Endodermal cell (in vitro differentiated cells): Measurements from ENCODE around the gene CSTPP1. TPM values are rescaled to one million over a fixed set of nuclear protein-coding genes. Genes with fewer than 3 reads are reported as not detected.
"Not testable (repeated sequence)": the region's sequence is repeated elsewhere in the genome, so short reads cannot be mapped to it uniquely, and the experiment has no call there.

Source experiments
- DNase-seq: peaks from one replicate; pipeline ENCODE4 v3.0.0-alpha.2; 2017
- H3K27ac ChIP-seq: 2 replicates; pipeline ENCODE4 v1.5.1; 2013; ENCODE audit warnings: mild to moderate bottlenecking, low read depth, low read length, moderate library complexity
- H3K27me3 ChIP-seq: 2 replicates; pipeline ENCODE4 v1.6.1; 2013; ENCODE audit warnings: mild to moderate bottlenecking, low read length, moderate library complexity; ENCODE audit not compliant: insufficient read depth, control insufficient read depth, poor library complexity, severe bottlenecking
- H3K36me3 ChIP-seq: 2 replicates; pipeline ENCODE4 v1.7.0; 2013; ENCODE audit warnings: mild to moderate bottlenecking, low read length, moderate library complexity; ENCODE audit not compliant: control insufficient read depth, insufficient read depth
- H3K4me1 ChIP-seq: one replicate; pipeline ENCODE4 v1.7.0; 2013; ENCODE audit warnings: low read length; ENCODE audit not compliant: control insufficient read depth, insufficient read depth
- H3K4me3 ChIP-seq: 2 replicates; pipeline ENCODE4 v1.5.1; 2013; ENCODE audit warnings: mild to moderate bottlenecking, low read length, moderate library complexity
- H3K9ac ChIP-seq: 2 replicates; pipeline ENCODE4 v1.6.1; 2013; ENCODE audit warnings: mild to moderate bottlenecking, low read length, moderate library complexity; ENCODE audit not compliant: poor library complexity, severe bottlenecking; ENCODE audit errors: extremely low read depth
- H3K9me3 ChIP-seq: 2 replicates; pipeline ENCODE4 v1.6.1; 2013; ENCODE audit warnings: mild to moderate bottlenecking, low read length, moderate library complexity; ENCODE audit not compliant: control insufficient read depth
- H3K27ac Mint-ChIP-seq: 2 replicates; pipeline ENCODE4 v1.8.0; 2020; ENCODE audit warnings: mixed read lengths
- H3K27me3 Mint-ChIP-seq: 2 replicates; pipeline ENCODE4 v1.8.0; 2021; ENCODE audit warnings: mild to moderate bottlenecking, mixed read lengths; ENCODE audit not compliant: insufficient read depth
- H3K36me3 Mint-ChIP-seq: 2 replicates; pipeline ENCODE4 v1.8.0; 2020; ENCODE audit warnings: low read depth, mixed read lengths
- H3K4me1 Mint-ChIP-seq: 2 replicates; pipeline ENCODE4 v1.8.0; 2020; ENCODE audit warnings: mixed read lengths
- H3K4me3 Mint-ChIP-seq: 2 replicates; pipeline ENCODE4 v1.8.0; 2020; ENCODE audit warnings: mild to moderate bottlenecking, moderate library complexity, mixed read lengths
- H3K9me3 Mint-ChIP-seq: 2 replicates; pipeline ENCODE4 v1.8.0; 2020; ENCODE audit warnings: mild to moderate bottlenecking, mixed read lengths
- WGBS, 2 experiments: methylation state at CpG; one replicate each; pipeline versions ENCODE4 v1.1.5 to v1.1.7; 2013; ENCODE audit warnings: missing lambda C conversion rate in 2 of 2, mixed read lengths in 1 of 2; ENCODE audit not compliant: insufficient coverage in 1 of 2, insufficient read length in 1 of 2; 5-methylcytosine and 5-hydroxymethylcytosine counted together
- total RNA-seq, 2 donors: library from RNA; stranded (reverse); fragmentation: NEBNext Ultra II Directional in 1 of 2; extraction: Animal tissue kit (Norgen Biotek cat#: 25700) in 1 of 2; gene quantifications; 2 replicates in 1 of 2; 3 replicates in 1 of 2; pipeline ENCODE4 v1.2.1, GENCODE V29; 2021
- TF ChIP-seq, protein P1 (sequence below): fragments of 200-600 bp; sonication (generic); conservative IDR thresholded peaks from 2 replicates; pipeline ENCODE4 v1.5.0; 2021; ENCODE audit warnings: antibody characterized with exemption, mild to moderate bottlenecking

CSTPP1 gene
- total RNA-seq, 2 donors from 2014 or later, result 46.7 to 57.6 TPM

DNA sequence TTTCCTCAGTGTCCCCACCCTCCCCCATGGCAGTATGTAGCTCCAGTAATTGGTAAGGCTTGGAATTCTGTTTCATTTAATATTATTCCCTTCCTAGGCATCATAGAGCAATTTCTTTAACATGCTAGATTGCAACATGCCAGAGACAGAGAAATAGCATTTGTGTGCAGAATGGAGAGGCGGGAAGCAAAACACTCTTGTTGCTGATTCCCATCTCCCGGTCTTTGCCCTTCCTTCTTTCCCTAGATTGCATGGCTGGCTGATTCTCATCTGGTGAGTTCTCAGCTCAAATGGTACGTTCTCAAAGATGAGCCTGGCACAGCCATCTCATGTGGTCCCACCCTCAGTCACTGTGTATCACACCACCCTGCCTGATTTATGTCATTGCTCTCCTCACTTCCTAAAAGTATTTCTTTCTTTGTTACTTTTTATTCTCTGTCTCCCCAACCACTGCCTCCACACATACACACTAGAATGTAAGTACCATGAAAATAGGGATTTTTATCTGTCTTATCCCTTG lies 173.2 kb downstream of the CSTPP1 start:
- TF ChIP-seq, protein P1, sequence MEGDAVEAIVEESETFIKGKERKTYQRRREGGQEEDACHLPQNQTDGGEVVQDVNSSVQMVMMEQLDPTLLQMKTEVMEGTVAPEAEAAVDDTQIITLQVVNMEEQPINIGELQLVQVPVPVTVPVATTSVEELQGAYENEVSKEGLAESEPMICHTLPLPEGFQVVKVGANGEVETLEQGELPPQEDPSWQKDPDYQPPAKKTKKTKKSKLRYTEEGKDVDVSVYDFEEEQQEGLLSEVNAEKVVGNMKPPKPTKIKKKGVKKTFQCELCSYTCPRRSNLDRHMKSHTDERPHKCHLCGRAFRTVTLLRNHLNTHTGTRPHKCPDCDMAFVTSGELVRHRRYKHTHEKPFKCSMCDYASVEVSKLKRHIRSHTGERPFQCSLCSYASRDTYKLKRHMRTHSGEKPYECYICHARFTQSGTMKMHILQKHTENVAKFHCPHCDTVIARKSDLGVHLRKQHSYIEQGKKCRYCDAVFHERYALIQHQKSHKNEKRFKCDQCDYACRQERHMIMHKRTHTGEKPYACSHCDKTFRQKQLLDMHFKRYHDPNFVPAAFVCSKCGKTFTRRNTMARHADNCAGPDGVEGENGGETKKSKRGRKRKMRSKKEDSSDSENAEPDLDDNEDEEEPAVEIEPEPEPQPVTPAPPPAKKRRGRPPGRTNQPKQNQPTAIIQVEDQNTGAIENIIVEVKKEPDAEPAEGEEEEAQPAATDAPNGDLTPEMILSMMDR, result no peak
- no peak overlapping the region for H3K9ac ChIP-seq
- Mint-ChIP-seq H3K4me1 (peaks cover 20% of the 10 kb centered on the region), H3K27ac (no peak overlapping the region), H3K9me3 (no peaks in the 10 kb centered on the region), H3K4me3 (no peak overlapping the region), H3K36me3 (peaks cover 3% of the 10 kb centered on the region), H3K27me3 (no peaks in the 10 kb centered on the region)
- no peak for DNase-seq
- WGBS, 2 experiments, result 90 to 93% methylated on average over 3 of the region's 3 CpGs
- H3K4me1 ChIP-seq, result peaks cover 15% of the 10 kb centered on the region
- H3K9me3 ChIP-seq, result no peaks in the 10 kb centered on the region
- no peaks in the 10 kb centered on the region for H3K36me3 ChIP-seq
- H3K27me3 ChIP-seq, result no peaks in the 10 kb centered on the region
- H3K4me3 ChIP-seq, result no peak overlapping the region
- H3K27ac ChIP-seq, result no peak overlapping the region

DNA sequence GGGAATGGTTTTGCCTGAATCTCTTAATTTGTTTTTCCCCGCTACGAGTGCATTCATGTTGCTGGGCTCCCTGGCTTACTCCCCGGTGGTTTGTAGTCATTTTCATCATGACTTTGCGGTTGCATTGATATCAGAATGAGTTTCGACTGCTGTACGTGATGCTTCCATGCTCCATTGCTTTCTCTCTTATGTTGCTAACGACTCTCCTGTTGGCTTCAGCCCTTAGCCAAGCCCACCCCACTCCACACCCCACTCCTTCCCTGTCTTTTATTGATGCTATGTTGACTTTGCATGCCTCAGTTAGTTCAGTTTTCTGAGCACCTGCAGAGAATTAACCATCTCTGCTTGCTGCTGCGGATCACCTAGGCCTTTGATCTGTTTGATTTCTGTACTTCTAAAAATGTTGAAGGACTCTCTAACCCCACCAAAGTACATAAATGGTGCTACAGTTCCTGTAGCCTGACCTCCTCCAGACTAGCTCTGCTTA lies 174.8 kb downstream of the CSTPP1 start:
- no peak overlapping the region for H3K4me3 Mint-ChIP-seq
- H3K27ac Mint-ChIP-seq, result no peak overlapping the region
- no peaks in the 10 kb centered on the region for H3K9me3 Mint-ChIP-seq
- TF ChIP-seq, protein P1, result no peak
- H3K36me3 Mint-ChIP-seq, result peaks cover 3% of the 10 kb centered on the region
- Histone ChIP-seq H3K9ac (no peak overlapping the region), H3K36me3 (no peaks in the 10 kb centered on the region), H3K27me3 (no peaks in the 10 kb centered on the region), H3K9me3 (no peaks in the 10 kb centered on the region), H3K4me1 (peaks cover 13% of the 10 kb centered on the region), H3K27ac (no peak overlapping the region), H3K4me3 (no peak overlapping the region)
- peaks cover 20% of the 10 kb centered on the region for H3K4me1 Mint-ChIP-seq
- peaks cover 4% of the 10 kb centered on the region for H3K27me3 Mint-ChIP-seq
- no peak for DNase-seq
- WGBS, 2 experiments, result 91 to 94% methylated on average over 8 of the region's 8 CpGs

DNA sequence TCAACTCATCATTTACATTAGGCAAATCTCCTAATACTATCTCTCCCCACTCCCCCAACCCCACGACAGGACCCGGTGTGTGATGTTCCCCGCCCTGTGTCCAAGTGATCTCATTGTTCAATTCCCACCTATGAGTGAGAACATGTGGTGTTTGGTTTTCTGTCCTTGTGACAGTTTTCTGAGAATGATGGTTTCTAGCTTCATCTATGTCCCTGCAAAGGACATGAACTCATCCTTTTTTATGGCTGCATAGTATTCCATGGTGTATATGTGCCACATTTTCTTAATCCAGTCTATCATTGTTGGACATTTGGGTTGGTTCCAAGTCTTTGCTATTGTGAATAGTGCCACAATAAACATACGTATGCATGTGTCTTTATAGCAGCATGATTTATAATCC lies 176.4 kb downstream of the CSTPP1 start:
- H3K9ac ChIP-seq, H3K9me3 ChIP-seq, H3K27me3 Mint-ChIP-seq, H3K4me3 Mint-ChIP-seq, H3K27me3 ChIP-seq, H3K36me3 Mint-ChIP-seq, H3K27ac ChIP-seq, H3K36me3 ChIP-seq, H3K9me3 Mint-ChIP-seq, H3K27ac Mint-ChIP-seq, H3K4me3 ChIP-seq, DNase-seq: not testable (repeated sequence)
- WGBS, 2 experiments, result 89% methylated on average over 2 of the region's 4 CpGs; no CpG with 5 or more reads in 1 of the 2 experiments
- H3K4me1 ChIP-seq, result peaks cover 13% of the 10 kb centered on the region
- H3K4me1 Mint-ChIP-seq, result peaks cover 20% of the 10 kb centered on the region

DNA sequence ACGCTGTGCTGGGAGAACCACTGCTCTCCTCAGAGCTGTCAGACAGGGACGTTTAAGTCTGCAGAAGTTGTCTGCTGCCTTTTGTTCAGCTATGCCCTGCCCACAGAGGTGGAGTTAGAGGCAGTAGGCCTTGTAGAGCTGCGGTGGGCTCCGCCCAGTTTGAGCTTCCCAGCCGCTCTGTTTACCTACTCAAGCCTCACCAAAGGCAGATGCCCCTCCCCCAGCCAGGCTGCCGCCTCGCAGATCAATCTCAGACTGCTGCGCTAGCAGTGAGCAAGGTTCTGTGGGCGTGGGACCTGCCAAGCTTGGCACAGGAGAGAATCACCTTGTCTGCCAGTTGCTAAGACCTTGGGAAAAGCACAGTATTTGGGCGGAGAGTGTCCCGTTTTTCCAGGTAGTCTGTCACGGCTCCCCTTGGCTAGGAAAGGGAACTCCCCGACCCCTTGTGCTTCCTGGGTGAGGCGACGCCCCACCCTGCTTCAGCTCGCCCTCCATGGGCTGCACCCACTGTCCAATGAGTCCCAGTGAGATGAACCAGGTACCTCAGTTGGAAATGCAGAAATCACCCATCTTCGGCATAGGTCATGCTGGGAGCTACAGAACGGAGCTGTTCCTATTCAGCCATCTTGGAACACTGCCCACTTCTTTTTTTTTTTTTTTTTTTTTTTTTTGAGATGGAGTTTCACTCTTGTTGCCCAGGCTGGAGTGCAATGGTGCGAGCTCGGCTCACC lies 182.6 kb downstream of the CSTPP1 start:
- Mint-ChIP-seq H3K9me3 (peaks cover 25% of the 10 kb centered on the region), H3K36me3 (peaks cover 13% of the 10 kb centered on the region)
- not testable (repeated sequence) for H3K4me3 Mint-ChIP-seq, H3K27ac ChIP-seq, H3K9ac ChIP-seq, H3K4me1 Mint-ChIP-seq, H3K27ac Mint-ChIP-seq, H3K27me3 Mint-ChIP-seq, H3K9me3 ChIP-seq, H3K36me3 ChIP-seq, H3K4me1 ChIP-seq, H3K4me3 ChIP-seq, H3K27me3 ChIP-seq
- WGBS, 2 experiments, result 89 to 90% methylated on average over 12 to 18 of the region's 20 CpGs
- DNase-seq, result peak; percentile 64
